Caki2 (cell line): ENCODE data around the gene HIP1R. TPM values are rescaled to one million over a fixed set of nuclear protein-coding genes. Genes with fewer than 3 reads are reported as not detected.
"Not testable (repeated sequence)": the region's sequence is repeated elsewhere in the genome, so short reads cannot be mapped to it uniquely, and the experiment has no call there.

Experiments used
- DNase-seq: peaks from one replicate; pipeline ENCODE4 v3.0.0-alpha.2; 2015; ENCODE audit warnings: low read depth
- in situ Hi-C: cut with HindIII; loops from 2 replicates; pipeline ENCODE4 v1.10.0; 2016; ENCODE audit warnings: low sequenced_read_pairs, low pct_unique_long_range_greater_than_20kb, mixed read lengths
- total RNA-seq: library from RNA; depleted of rRNA; stranded (reverse); fragments of >200 nt; shearing (Covaris generic); gene quantifications from 2 replicates; pipeline ENCODE4 v1.2.3, GENCODE V29; 2014; ENCODE audit warnings: low replicate concordance; rRNA removed

HIP1R gene
- 56.1 and 67.4 TPM in 2 replicates for total RNA-seq

GRCh38 chr12:122834921-122835749 is at the start of gene HIP1R:
HIP1R (plus strand) TSS chr12:122835457; CDS start chr12:122835551, 94 bp downstream.
- peak; percentile 46 for DNase-seq
- in situ Hi-C loops, result no loop called here

- in situ Hi-C loops, result no loop called here
- DNase-seq, result no peak
Measured at GRCh38 chr12:122785503-122785902, 49.8 kb upstream of the HIP1R start.

- in situ Hi-C loops, result no loop called here
- DNase-seq, result no peak
Measured at GRCh38 chr12:122788387-122788786, 46.9 kb upstream of the HIP1R start.

- in situ Hi-C loops, result no loop called here
- DNase-seq, result no peak
Measured at GRCh38 chr12:122789637-122790036, 45.6 kb upstream of the HIP1R start.

GRCh38 chr12:122790393-122791075 is 44.7 kb upstream of the HIP1R start:
- DNase-seq, result no peak
- in situ Hi-C loops, result no loop called here

- in situ Hi-C loops, result no loop called here
- DNase-seq, result peak; percentile 39
Measured at GRCh38 chr12:122793685-122794106, 41.6 kb upstream of the HIP1R start.

GRCh38 chr12:122795807-122796206 is 39.5 kb upstream of the HIP1R start:
- in situ Hi-C loops, result no loop called here

GRCh38 chr12:122799641-122800243 is 35.5 kb upstream of the HIP1R start:
- no peak for DNase-seq
- in situ Hi-C loops, result no loop called here

More at GRCh38 chr12:122795807-122796206, 39.5 kb upstream of the HIP1R start:
- DNase-seq, result no peak

GRCh38 chr12:122803937-122804336 is 31.3 kb upstream of the HIP1R start:
- in situ Hi-C loops, result no loop called here

GRCh38 chr12:122804957-122805356 is 30.3 kb upstream of the HIP1R start:
- in situ Hi-C loops, result not testable (repeated sequence)

More at GRCh38 chr12:122803937-122804336, 31.3 kb upstream of the HIP1R start:
- DNase-seq, result no peak

GRCh38 chr12:122807651-122808050 is 27.6 kb upstream of the HIP1R start:
- in situ Hi-C loops, result no loop called here
- DNase-seq, result no peak

More at GRCh38 chr12:122804957-122805356, 30.3 kb upstream of the HIP1R start:
- not testable (repeated sequence) for DNase-seq

GRCh38 chr12:122811777-122812176 is 23.5 kb upstream of the HIP1R start:
- in situ Hi-C loops, result no loop called here
- peak; percentile 51 for DNase-seq

GRCh38 chr12:122813310-122813713 is 21.9 kb upstream of the HIP1R start:
- DNase-seq, result no peak
- in situ Hi-C loops, result no loop called here

- in situ Hi-C loops, result no loop called here
- no peak for DNase-seq
Measured at GRCh38 chr12:122819209-122819785, 16.0 kb upstream of the HIP1R start.

GRCh38 chr12:122820138-122820537 is 15.1 kb upstream of the HIP1R start:
- no peak for DNase-seq
- in situ Hi-C loops, result no loop called here

- in situ Hi-C loops, result no loop called here
Measured at GRCh38 chr12:122820838-122821271, 14.4 kb upstream of the HIP1R start.

GRCh38 chr12:122823429-122823828 is 11.8 kb upstream of the HIP1R start:
- in situ Hi-C loops, result no loop called here

More at GRCh38 chr12:122820838-122821271, 14.4 kb upstream of the HIP1R start:
- no peak for DNase-seq

More at GRCh38 chr12:122823429-122823828, 11.8 kb upstream of the HIP1R start:
- no peak for DNase-seq
